LNCaP clone FGC (cell line): ENCODE results near the gene EREG.
"Not testable (repeated sequence)": the region's sequence is repeated elsewhere in the genome, so short reads cannot be mapped to it uniquely, and the experiment has no call there.

Experiments
- DNase-seq: peaks from one replicate; pipeline ENCODE4 v3.0.0-alpha.2; 2011; ENCODE audit warnings: low read depth
- H3K4me3 ChIP-seq: 2 replicates; pipeline ENCODE4 v1.5.1; 2011; ENCODE audit warnings: mild to moderate bottlenecking, low read depth, low read length, control low read depth
- CTCF ChIP-seq: IDR thresholded peaks from 2 replicates; pipeline ENCODE4 v1.5.1; 2012; ENCODE audit warnings: mild to moderate bottlenecking; ENCODE audit not compliant: control insufficient read depth, insufficient read depth; ENCODE audit errors: extremely low read depth

EREG gene

GRCh38 chr4:74339501-74339900 is 25.4 kb upstream of the EREG start:
- no peak overlapping the region for H3K4me3 ChIP-seq
- no peak for TF ChIP-seq CTCF
- DNase-seq = no peak

- H3K4me3 ChIP-seq, DNase-seq: not testable (repeated sequence)
These were observed 24.5 kb upstream of the EREG start for GRCh38 chr4:74340421-74340820.

GRCh38 chr4:74344031-74344430 is 20.9 kb upstream of the EREG start:
- H3K4me3 ChIP-seq = no peak overlapping the region
- no peak for TF ChIP-seq CTCF
- DNase-seq = no peak

- DNase-seq = no peak
These were observed 11.1 kb upstream of the EREG start for GRCh38 chr4:74353858-74354257.

GRCh38 chr4:74357965-74358364 is 7.0 kb upstream of the EREG start:
- no peak for DNase-seq
- H3K4me3 ChIP-seq = no peak overlapping the region
- no peak for TF ChIP-seq CTCF

More at GRCh38 chr4:74353858-74354257, 11.1 kb upstream of the EREG start:
- H3K4me3 ChIP-seq = no peak overlapping the region
- TF ChIP-seq CTCF = no peak

GRCh38 chr4:74361671-74362070 is 3.3 kb upstream of the EREG start:
- H3K4me3 ChIP-seq = no peak overlapping the region
- TF ChIP-seq CTCF = no peak
- DNase-seq = no peak

- no peak overlapping the region for H3K4me3 ChIP-seq
- no peak for DNase-seq
- TF ChIP-seq CTCF = no peak
These were observed 2.6 kb upstream of the EREG start for GRCh38 chr4:74362347-74362746.
